Kidney epithelial cell (primary cell): Measurements from ENCODE around the gene FAM117B. TPM values are rescaled to one million over a fixed set of nuclear protein-coding genes. Genes with fewer than 3 reads are reported as not detected.
"Not testable (repeated sequence)": the region's sequence is repeated elsewhere in the genome, so short reads cannot be mapped to it uniquely, and the experiment has no call there.

Source experiments
- DNase-seq: peaks from one replicate; pipeline ENCODE4 v3.0.0-alpha.2; 2010; ENCODE audit warnings: low read depth
- H3K27me3 ChIP-seq: 2 replicates; pipeline ENCODE4 v1.6.0; 2011; ENCODE audit warnings: low read length; ENCODE audit not compliant: control insufficient read depth, insufficient read depth
- H3K36me3 ChIP-seq: 2 replicates; pipeline ENCODE4 v1.5.1; 2011; ENCODE audit warnings: low read length; ENCODE audit not compliant: control insufficient read depth, insufficient read depth
- H3K4me3 ChIP-seq: 2 replicates; pipeline ENCODE4 v1.5.1; 2011; ENCODE audit warnings: low read depth, mild to moderate bottlenecking, control low read depth, low read length
- total RNA-seq: library from RNA; depleted of rRNA; stranded (reverse); fragments of >200 nt; gene quantifications from 2 replicates; pipeline ENCODE4 v1.2.3, GENCODE V29; 2015
- TF ChIP-seq, protein P1 (sequence below): IDR thresholded peaks from 2 replicates; pipeline ENCODE4 v1.5.1; 2011; ENCODE audit warnings: mild to moderate bottlenecking, moderate library complexity, low read length, control low read depth, inconsistent platforms; ENCODE audit not compliant: insufficient read depth, poor library complexity, severe bottlenecking

The FAM117B gene
- total RNA-seq, 1 donor from 2014 or later: 6.7 TPM

DNA sequence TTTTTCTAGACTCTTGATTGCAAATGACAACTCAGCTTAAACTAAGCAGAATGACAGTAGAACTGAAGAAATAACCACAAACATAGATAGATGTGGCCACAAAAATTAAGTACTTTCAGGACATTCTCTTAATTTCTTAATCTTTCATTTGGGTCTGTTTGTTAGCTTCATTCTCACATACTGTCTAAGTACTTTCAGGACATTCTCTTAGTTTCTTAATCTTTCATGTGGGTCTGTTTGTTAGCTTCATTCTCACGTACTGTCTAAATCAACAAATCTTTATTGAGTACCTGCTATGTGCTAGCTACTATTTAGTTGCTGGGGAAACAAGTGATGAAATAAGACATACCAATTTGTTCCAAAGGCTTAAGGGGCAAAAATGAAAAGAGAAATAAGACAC is 35.1 kb downstream of the FAM117B start:
- H3K36me3 ChIP-seq: no peaks in the 10 kb centered on the region
- no peaks in the 10 kb centered on the region for H3K27me3 ChIP-seq
- no peak for DNase-seq
- no peak overlapping the region for H3K4me3 ChIP-seq
- TF ChIP-seq, protein P1, sequence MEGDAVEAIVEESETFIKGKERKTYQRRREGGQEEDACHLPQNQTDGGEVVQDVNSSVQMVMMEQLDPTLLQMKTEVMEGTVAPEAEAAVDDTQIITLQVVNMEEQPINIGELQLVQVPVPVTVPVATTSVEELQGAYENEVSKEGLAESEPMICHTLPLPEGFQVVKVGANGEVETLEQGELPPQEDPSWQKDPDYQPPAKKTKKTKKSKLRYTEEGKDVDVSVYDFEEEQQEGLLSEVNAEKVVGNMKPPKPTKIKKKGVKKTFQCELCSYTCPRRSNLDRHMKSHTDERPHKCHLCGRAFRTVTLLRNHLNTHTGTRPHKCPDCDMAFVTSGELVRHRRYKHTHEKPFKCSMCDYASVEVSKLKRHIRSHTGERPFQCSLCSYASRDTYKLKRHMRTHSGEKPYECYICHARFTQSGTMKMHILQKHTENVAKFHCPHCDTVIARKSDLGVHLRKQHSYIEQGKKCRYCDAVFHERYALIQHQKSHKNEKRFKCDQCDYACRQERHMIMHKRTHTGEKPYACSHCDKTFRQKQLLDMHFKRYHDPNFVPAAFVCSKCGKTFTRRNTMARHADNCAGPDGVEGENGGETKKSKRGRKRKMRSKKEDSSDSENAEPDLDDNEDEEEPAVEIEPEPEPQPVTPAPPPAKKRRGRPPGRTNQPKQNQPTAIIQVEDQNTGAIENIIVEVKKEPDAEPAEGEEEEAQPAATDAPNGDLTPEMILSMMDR: no peak

DNA sequence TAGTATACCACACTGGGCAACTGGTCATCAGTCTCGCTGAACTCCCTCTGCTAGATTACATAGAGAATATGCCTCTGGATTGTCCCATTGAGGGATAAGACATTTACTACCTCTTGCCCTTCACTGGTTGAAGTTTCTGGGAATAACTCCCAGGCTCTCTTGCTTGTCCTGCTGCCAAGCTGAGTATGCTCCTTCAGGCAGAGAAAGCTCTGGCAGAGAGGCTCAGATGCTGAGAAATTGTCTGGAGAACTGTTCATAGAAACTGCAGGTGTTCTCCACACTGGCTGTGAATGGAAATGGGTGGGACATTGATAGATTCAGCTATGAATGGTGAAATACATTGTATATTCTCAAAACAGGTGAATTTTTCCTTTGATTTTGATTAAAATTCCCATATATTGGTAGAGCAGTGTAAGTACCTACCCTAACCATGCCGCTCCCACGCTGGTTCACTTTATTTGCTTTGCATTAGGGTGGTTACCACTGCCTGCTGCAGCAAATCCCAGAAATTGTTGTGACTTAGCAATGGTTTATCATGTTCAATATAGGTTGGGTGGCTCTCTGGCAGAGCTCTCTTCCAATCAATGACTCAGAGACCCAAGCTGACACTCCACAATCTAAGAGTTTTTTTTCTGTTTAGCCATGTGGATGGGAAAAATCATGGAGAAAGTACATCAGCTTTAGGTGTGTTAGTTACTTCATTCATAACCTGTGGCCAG is 36.7 kb downstream of the FAM117B start:
- TF ChIP-seq, protein P1: no peak
- Histone ChIP-seq H3K27me3 (no peaks in the 10 kb centered on the region), H3K4me3 (no peak overlapping the region), H3K36me3 (no peaks in the 10 kb centered on the region)
- no peak for DNase-seq

GRCh38 chr2:202675097-202675496 is 40.3 kb downstream of the FAM117B start:
- not testable (repeated sequence) for DNase-seq, H3K4me3 ChIP-seq, H3K27me3 ChIP-seq, H3K36me3 ChIP-seq

- Histone ChIP-seq H3K4me3 (no peak overlapping the region), H3K27me3 (no peaks in the 10 kb centered on the region), H3K36me3 (no peaks in the 10 kb centered on the region)
- no peak for DNase-seq
- TF ChIP-seq, protein P1: no peak
Measured at GRCh38 chr2:202679980-202680379, 45.2 kb downstream of the FAM117B start.

GRCh38 chr2:202680512-202680911 is 45.7 kb downstream of the FAM117B start:
- TF ChIP-seq, protein P1: no peak
- H3K27me3 ChIP-seq: no peaks in the 10 kb centered on the region
- no peaks in the 10 kb centered on the region for H3K36me3 ChIP-seq
- DNase-seq: no peak
- H3K4me3 ChIP-seq: no peak overlapping the region

DNA sequence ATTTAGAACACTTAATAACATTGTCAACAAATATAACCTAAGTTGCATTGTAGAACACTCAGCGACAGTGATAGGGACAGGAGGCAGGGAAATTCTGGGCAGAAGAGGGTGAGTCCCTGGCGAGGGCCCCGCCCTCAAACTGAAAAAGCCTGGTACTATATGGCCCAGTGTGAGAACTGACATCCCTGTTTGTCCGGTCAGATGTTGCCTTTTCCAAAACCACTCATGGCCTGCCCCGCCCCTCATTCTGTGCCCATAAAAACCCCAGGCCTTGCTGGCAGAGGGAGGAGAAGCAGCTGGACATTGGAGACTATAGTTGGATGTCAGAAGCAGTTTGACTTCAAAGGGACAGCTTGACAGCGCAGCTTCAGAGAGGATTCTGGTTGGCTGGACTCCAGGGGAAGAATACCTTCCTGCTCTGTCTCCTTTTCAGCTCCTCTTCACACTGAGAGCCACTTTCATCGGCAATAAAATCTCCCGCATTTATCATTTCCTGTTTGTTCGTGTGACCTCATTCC is 47.0 kb downstream of the FAM117B start:
- H3K27me3 ChIP-seq: no peaks in the 10 kb centered on the region
- DNase-seq: no peak
- TF ChIP-seq, protein P1: no peak
- H3K4me3 ChIP-seq: no peak overlapping the region
- H3K36me3 ChIP-seq: no peaks in the 10 kb centered on the region
